DOHH2 (cell line): ENCODE data around the gene CMIP.

Source experiments
- CTCF ChIP-seq: fragments of 200-600 bp; sonication (generic); IDR thresholded peaks from one replicate; pipeline ENCODE4 v1.5.1; 2014; ENCODE audit warnings: antibody characterized with exemption, mild to moderate bottlenecking, low read depth, low read length; ENCODE audit not compliant: poor library complexity, severe bottlenecking
- EZH2phosphoT487 ChIP-seq: fragments of 200-600 bp; sonication (generic); IDR thresholded peaks from 2 replicates; pipeline ENCODE4 v1.6.1; 2017; ENCODE audit warnings: borderline replicate concordance, mild to moderate bottlenecking, antibody characterized with exemption, low read length, moderate library complexity, mixed read lengths

- TF ChIP-seq CTCF (no peak), EZH2phosphoT487 (no peak)
Measured at GRCh38 chr16:81462683-81463082, 18.1 kb downstream of the CMIP start.
